ENCODE measurements around the gene CATSPERD.

CATSPERD gene

GRCh38 chr19:5789351-5789761, 68.9 kb downstream of the CATSPERD start:
- no peak for DNase-seq

GRCh38 chr19:5789886-5790558, 69.6 kb downstream of the CATSPERD start:
- no peak for DNase-seq

GRCh38 chr19:5790559-5791520, 70.4 kb downstream of the CATSPERD start, which contains the start of gene DUS3L:
TSS of gene DUS3L (minus strand) at chr19:5791163. CDS start at chr19:5791141, 22 bp downstream.
- DNase-seq: peak; percentile 99

GRCh38 chr19:5792224-5792623, 71.8 kb downstream of the CATSPERD start:
- no peak for DNase-seq

- DNase-seq: no peak
Measured at GRCh38 chr19:5793188-5793587, 72.8 kb downstream of the CATSPERD start.

GRCh38 chr19:5795382-5795919, 75.0 kb downstream of the CATSPERD start:
- DNase-seq: no peak

- DNase-seq: no peak
Measured at GRCh38 chr19:5798244-5798643, 77.8 kb downstream of the CATSPERD start.

- DNase-seq: no peak
Measured at GRCh38 chr19:5799247-5800241, 79.1 kb downstream of the CATSPERD start.

GRCh38 chr19:5800361-5801270, 80.2 kb downstream of the CATSPERD start:
- no peak for DNase-seq

GRCh38 chr19:5801796-5802619, 81.6 kb downstream of the CATSPERD start:
- DNase-seq: peak; percentile 44

- no peak for DNase-seq
Measured at GRCh38 chr19:5803441-5803751, 83.0 kb downstream of the CATSPERD start.

GRCh38 chr19:5803752-5804515, 83.5 kb downstream of the CATSPERD start:
- peak; percentile 97 for DNase-seq

GRCh38 chr19:5804516-5805461, 84.4 kb downstream of the CATSPERD start, which contains the start of gene NRTN:
TSS of gene NRTN (plus strand) at chr19:5805067. CDS start at chr19:5824166, 19,099 bp downstream.
- DNase-seq: peak; percentile 51

- peak; percentile 79 for DNase-seq
Measured at GRCh38 chr19:5805462-5806132, 85.2 kb downstream of the CATSPERD start.

GRCh38 chr19:5806133-5806489, 85.7 kb downstream of the CATSPERD start:
- no peak for DNase-seq

- DNase-seq: no peak
Measured at GRCh38 chr19:5806905-5807304, 86.5 kb downstream of the CATSPERD start.

- DNase-seq: no peak
Measured at GRCh38 chr19:5808120-5808816, 87.8 kb downstream of the CATSPERD start.

Data from stimulated activated CD8-positive, alpha-beta memory T cell treated with anti-CD3 and anti-CD28 coated beads, Interleukin-4, amount 100 ng/mL, for 48 hours (primary cell).